GM20000 (cell line): Measurements from ENCODE around the gene ZNF280B.
"Not testable (repeated sequence)": the region's sequence is repeated elsewhere in the genome, so short reads cannot be mapped to it uniquely, and the experiment has no call there.

Experiments used
- DNase-seq: peaks from one replicate; pipeline ENCODE4 v3.0.0; 2012; ENCODE audit warnings: low spot score
- CTCF ChIP-seq: IDR thresholded peaks from 2 replicates; pipeline ENCODE4 v1.5.1; 2012; ENCODE audit warnings: mild to moderate bottlenecking, control low read depth; ENCODE audit errors: extremely low read depth, missing control alignments

Gene ZNF280B

GRCh38 chr22:22449819-22450218 is 58.7 kb downstream of the ZNF280B start:
- no peak for DNase-seq
- TF ChIP-seq CTCF, result no peak

- DNase-seq, result no peak
Observed at GRCh38 chr22:22446517-22446916, 62.0 kb downstream of the ZNF280B start.

GRCh38 chr22:22444007-22444589 is 64.4 kb downstream of the ZNF280B start:
- DNase-seq, result not testable (repeated sequence)

More at GRCh38 chr22:22446517-22446916, 62.0 kb downstream of the ZNF280B start:
- no peak for TF ChIP-seq CTCF

- TF ChIP-seq CTCF, result no peak
- DNase-seq, result no peak
Observed at GRCh38 chr22:22442928-22443709, 65.4 kb downstream of the ZNF280B start.

GRCh38 chr22:22441626-22442025 is 66.9 kb downstream of the ZNF280B start:
- not testable (repeated sequence) for DNase-seq

GRCh38 chr22:22440188-22440587 is 68.4 kb downstream of the ZNF280B start:
- DNase-seq, result no peak
- TF ChIP-seq CTCF, result no peak
